ENCODE results near the gene PSMB10. TPM values are rescaled to one million over a fixed set of nuclear protein-coding genes. Genes with fewer than 3 reads are reported as not detected.

The PSMB10 gene
- total RNA-seq, 1 experiment from 2014 or later: 39.5 TPM

GRCh38 chr16:67924140-67924906, 12.3 kb downstream of the PSMB10 start:
- TF ChIP-seq EZH2 (IDR thresholded peaks at IDR 0.05; ENCODE audit: low read depth) (no peak), CTCF (conservative IDR thresholded peaks at IDR 0.05) (no peak)
- no peak overlapping the region for H3K27ac ChIP-seq
- DNase-seq: no peak
- H3K4me2 ChIP-seq: no peak overlapping the region
- ChIA-PET POLR2A (ENCODE audit: unreplicated experiment) (no interaction called here), CTCF (no interaction called here)
- H4K20me1 ChIP-seq (ENCODE audit: insufficient read depth): peaks cover 48% of the 10 kb centered on the region
- no peaks in the 10 kb centered on the region for H3K79me2 ChIP-seq (ENCODE audit: low read depth)
- H3K9me2 ChIP-seq (ENCODE audit: insufficient read depth): no peaks in the 10 kb centered on the region
- H3K9me3 ChIP-seq (ENCODE audit: insufficient read depth, low read depth): no peaks in the 10 kb centered on the region
- H3K27me3 ChIP-seq (ENCODE audit: insufficient read depth, low read depth): no peaks in the 10 kb centered on the region
- no peaks in the 10 kb centered on the region for H3K36me3 ChIP-seq (ENCODE audit: low read depth)
- no TSS peak for BruUV-seq (replicated peaks)
- intact Hi-C loops (cut with micrococcal nuclease; ENCODE audit: unreplicated experiment): no loop called here
- H2AFZ ChIP-seq: no peak overlapping the region
- no peak overlapping the region for H3K4me3 ChIP-seq
- H3F3A ChIP-seq (ENCODE audit: insufficient read depth, low read depth): peaks cover 5% of the 10 kb centered on the region; the same call in 1 of the 2 replicates
- H3K4me1 ChIP-seq (replicated peaks; ENCODE audit: insufficient read depth): no peaks in the 10 kb centered on the region

GRCh38 chr16:67923414-67924116, 13.1 kb downstream of the PSMB10 start:
- Histone ChIP-seq H3K9me3 (ENCODE audit: insufficient read depth, low read depth) (no peaks in the 10 kb centered on the region), H4K20me1 (ENCODE audit: insufficient read depth) (peaks cover 52% of the 10 kb centered on the region), H3K27ac (no peak overlapping the region), H3K27me3 (ENCODE audit: insufficient read depth, low read depth) (no peaks in the 10 kb centered on the region), H3K36me3 (ENCODE audit: low read depth) (no peaks in the 10 kb centered on the region), H3K4me2 (no peak overlapping the region), H3F3A (ENCODE audit: insufficient read depth, low read depth) (peaks cover 5% of the 10 kb centered on the region; the same call in 1 of the 2 replicates), H2AFZ (no peak overlapping the region), H3K79me2 (ENCODE audit: low read depth) (no peaks in the 10 kb centered on the region), H3K4me1 (replicated peaks; ENCODE audit: insufficient read depth) (no peaks in the 10 kb centered on the region), H3K9me2 (ENCODE audit: insufficient read depth) (no peaks in the 10 kb centered on the region), H3K4me3 (no peak overlapping the region)
- no peak for TF ChIP-seq CTCF (conservative IDR thresholded peaks at IDR 0.05)
- no peak for TF ChIP-seq EZH2 (IDR thresholded peaks at IDR 0.05; ENCODE audit: low read depth)
- no peak for DNase-seq
- ChIA-PET POLR2A (ENCODE audit: unreplicated experiment) (no interaction called here), CTCF (no interaction called here)
- intact Hi-C loops (cut with micrococcal nuclease; ENCODE audit: unreplicated experiment): no loop called here
- BruUV-seq (replicated peaks): no TSS peak

GRCh38 chr16:67922740-67923139, 13.9 kb downstream of the PSMB10 start:
- Histone ChIP-seq H3K9me2 (ENCODE audit: insufficient read depth) (no peaks in the 10 kb centered on the region), H3K4me1 (replicated peaks; ENCODE audit: insufficient read depth) (no peaks in the 10 kb centered on the region), H3K36me3 (ENCODE audit: low read depth) (no peaks in the 10 kb centered on the region), H3K9me3 (ENCODE audit: insufficient read depth, low read depth) (no peaks in the 10 kb centered on the region), H3K79me2 (ENCODE audit: low read depth) (no peaks in the 10 kb centered on the region), H2AFZ (no peak overlapping the region), H3K4me3 (no peak overlapping the region), H4K20me1 (ENCODE audit: insufficient read depth) (peaks cover 52% of the 10 kb centered on the region), H3F3A (ENCODE audit: insufficient read depth, low read depth) (peaks cover 5% of the 10 kb centered on the region; the same call in 1 of the 2 replicates), H3K4me2 (no peak overlapping the region), H3K27ac (no peak overlapping the region), H3K27me3 (ENCODE audit: insufficient read depth, low read depth) (no peaks in the 10 kb centered on the region)
- DNase-seq: no peak
- TF ChIP-seq EZH2 (IDR thresholded peaks at IDR 0.05; ENCODE audit: low read depth): no peak
- no peak for TF ChIP-seq CTCF (conservative IDR thresholded peaks at IDR 0.05)
- intact Hi-C loops (cut with micrococcal nuclease; ENCODE audit: unreplicated experiment): no loop called here
- ChIA-PET POLR2A (ENCODE audit: unreplicated experiment) (no interaction called here), CTCF (no interaction called here)
- BruUV-seq (replicated peaks): no TSS peak

All from PC-9 (cell line).